GM18861 (cell line): ENCODE results near the gene GGTA1.
"Not testable (repeated sequence)": the region's sequence is repeated elsewhere in the genome, so short reads cannot be mapped to it uniquely, and the experiment has no call there.

Experiments used
- ATAC-seq: cut with Tn5 transposase; IDR thresholded peaks from one replicate; pipeline ENCODE4 v1.9.1; 2021; ENCODE audit not compliant: unreplicated experiment

The GGTA1 gene

GRCh38 chr9:121459513-121459912 lies 40.1 kb downstream of the GGTA1 start:
- ATAC-seq, result no peak

- not testable (repeated sequence) for ATAC-seq
These were observed 41.2 kb downstream of the GGTA1 start for GRCh38 chr9:121458449-121458848.

GRCh38 chr9:121455527-121456239 lies 44.0 kb downstream of the GGTA1 start:
- no peak for ATAC-seq

- no peak for ATAC-seq
These were observed 44.7 kb downstream of the GGTA1 start for GRCh38 chr9:121454972-121455371.

GRCh38 chr9:121453232-121453892 lies 46.3 kb downstream of the GGTA1 start:
- ATAC-seq, result no peak

GRCh38 chr9:121452085-121452484 lies 47.6 kb downstream of the GGTA1 start:
- ATAC-seq, result no peak

- no peak for ATAC-seq
These were observed 48.1 kb downstream of the GGTA1 start for GRCh38 chr9:121451586-121451985.

GRCh38 chr9:121450241-121450640 lies 49.4 kb downstream of the GGTA1 start:
- ATAC-seq, result no peak

GRCh38 chr9:121449786-121450185 lies 49.9 kb downstream of the GGTA1 start:
- ATAC-seq, result no peak

GRCh38 chr9:121447321-121447834 lies 52.3 kb downstream of the GGTA1 start:
- no peak for ATAC-seq

GRCh38 chr9:121445986-121446385 lies 53.7 kb downstream of the GGTA1 start:
- no peak for ATAC-seq

GRCh38 chr9:121443981-121444380 lies 55.7 kb downstream of the GGTA1 start:
- no peak for ATAC-seq

GRCh38 chr9:121441165-121441564 lies 58.5 kb downstream of the GGTA1 start:
- no peak for ATAC-seq

GRCh38 chr9:121439711-121440664 lies 59.7 kb downstream of the GGTA1 start:
- ATAC-seq, result no peak

- no peak for ATAC-seq
These were observed 60.6 kb downstream of the GGTA1 start for GRCh38 chr9:121439016-121439415.

- no peak for ATAC-seq
These were observed 61.8 kb downstream of the GGTA1 start for GRCh38 chr9:121437891-121438290.

- ATAC-seq, result not testable (repeated sequence)
These were observed 62.6 kb downstream of the GGTA1 start for GRCh38 chr9:121437046-121437445.

GRCh38 chr9:121434969-121435368 lies 64.7 kb downstream of the GGTA1 start:
- ATAC-seq, result no peak

- no peak for ATAC-seq
These were observed 71.7 kb downstream of the GGTA1 start for GRCh38 chr9:121427899-121428298.

- no peak for ATAC-seq
These were observed 75.6 kb downstream of the GGTA1 start for GRCh38 chr9:121424024-121424432.

GRCh38 chr9:121411993-121412392 lies 87.7 kb downstream of the GGTA1 start:
- ATAC-seq, result no peak
